Activated gamma-delta T cell treated with Interleukin-2 at 50 U/mL for 16 hours (primary cell): Measurements from ENCODE around the gene FOXRED2.
"Not testable (repeated sequence)": the region's sequence is repeated elsewhere in the genome, so short reads cannot be mapped to it uniquely, and the experiment has no call there.

Experiments
- DNase-seq: peaks from one replicate; pipeline ENCODE4 v3.0.0-alpha.2; 2020

FOXRED2 gene

DNA sequence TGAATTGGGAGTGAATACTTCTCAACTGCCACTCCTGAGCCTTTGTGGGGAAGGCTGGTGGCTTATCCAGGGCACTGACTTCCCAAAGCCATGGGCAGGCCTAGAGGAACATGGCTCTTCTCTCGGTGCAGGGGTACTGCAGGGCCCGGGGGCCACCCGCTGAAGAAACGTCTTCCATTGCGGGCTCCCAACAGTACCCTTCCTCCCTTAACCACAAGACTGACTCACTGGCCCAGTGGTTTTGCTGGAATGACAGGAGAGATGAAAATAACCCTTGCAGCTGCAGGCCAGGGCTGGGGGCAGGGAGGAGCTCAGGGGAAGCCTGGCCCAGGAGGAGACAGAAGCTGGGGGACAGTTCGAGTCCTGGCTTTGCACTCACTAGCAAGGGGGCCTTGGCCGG, 38.9 kb downstream of the FOXRED2 start:
- DNase-seq: no peak

DNA sequence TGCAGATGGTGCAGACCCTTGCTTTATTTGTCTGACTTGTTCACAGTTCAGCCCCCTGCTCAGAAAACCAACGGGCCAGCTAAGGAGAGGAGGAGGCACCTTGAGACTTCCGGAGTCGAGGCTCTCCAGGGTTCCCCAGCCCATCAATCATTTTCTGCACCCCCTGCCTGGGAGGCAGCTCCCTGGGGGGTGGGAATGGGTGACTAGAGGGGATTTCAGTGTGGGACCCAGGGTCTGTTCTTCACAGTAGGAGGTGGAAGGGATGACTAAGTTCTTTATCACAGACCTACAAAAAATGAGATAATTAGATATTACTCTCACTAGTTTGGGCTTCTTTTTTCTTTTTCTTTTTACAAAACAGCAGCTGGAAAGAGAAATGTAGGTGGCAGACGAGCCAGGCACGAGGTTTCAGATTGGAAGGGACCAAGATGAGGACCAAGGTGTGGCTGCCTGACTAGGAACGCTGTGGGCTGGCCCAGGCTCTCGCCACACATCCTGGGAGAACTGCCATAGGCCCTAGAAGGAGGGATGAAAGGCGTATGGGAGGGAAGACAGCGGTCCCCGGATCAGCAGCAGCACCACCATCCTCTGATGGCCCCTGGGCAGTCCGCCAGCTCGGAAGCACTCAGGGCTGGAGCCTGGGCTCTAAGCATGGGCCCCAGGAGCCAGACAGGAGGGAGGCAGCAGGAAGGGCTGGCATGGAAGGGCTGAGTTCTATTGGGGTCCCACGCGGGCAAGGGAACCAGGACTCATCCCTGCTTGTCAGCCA, 39.6 kb downstream of the FOXRED2 start:
- no peak for DNase-seq

DNA sequence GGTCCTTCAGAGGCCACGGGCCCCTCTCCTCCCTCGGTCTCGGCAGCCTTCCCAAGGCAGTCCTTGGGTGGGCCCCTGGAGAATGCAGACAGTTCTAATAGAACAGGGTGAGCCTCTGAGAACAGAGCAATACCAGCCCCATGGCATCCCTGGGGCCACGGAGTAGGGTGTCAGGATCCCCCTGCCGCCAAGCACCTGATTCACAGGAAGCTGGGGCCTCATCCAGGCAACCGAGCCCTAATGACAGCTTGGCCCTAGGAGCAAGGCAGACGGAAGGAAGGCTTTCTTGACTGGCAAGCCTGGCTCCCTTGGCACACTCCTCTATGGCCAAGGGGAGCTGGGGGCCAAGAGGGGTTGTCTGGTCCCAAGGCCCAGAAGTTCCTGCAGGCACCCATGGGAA, 40.6 kb downstream of the FOXRED2 start:
- no peak for DNase-seq

DNA sequence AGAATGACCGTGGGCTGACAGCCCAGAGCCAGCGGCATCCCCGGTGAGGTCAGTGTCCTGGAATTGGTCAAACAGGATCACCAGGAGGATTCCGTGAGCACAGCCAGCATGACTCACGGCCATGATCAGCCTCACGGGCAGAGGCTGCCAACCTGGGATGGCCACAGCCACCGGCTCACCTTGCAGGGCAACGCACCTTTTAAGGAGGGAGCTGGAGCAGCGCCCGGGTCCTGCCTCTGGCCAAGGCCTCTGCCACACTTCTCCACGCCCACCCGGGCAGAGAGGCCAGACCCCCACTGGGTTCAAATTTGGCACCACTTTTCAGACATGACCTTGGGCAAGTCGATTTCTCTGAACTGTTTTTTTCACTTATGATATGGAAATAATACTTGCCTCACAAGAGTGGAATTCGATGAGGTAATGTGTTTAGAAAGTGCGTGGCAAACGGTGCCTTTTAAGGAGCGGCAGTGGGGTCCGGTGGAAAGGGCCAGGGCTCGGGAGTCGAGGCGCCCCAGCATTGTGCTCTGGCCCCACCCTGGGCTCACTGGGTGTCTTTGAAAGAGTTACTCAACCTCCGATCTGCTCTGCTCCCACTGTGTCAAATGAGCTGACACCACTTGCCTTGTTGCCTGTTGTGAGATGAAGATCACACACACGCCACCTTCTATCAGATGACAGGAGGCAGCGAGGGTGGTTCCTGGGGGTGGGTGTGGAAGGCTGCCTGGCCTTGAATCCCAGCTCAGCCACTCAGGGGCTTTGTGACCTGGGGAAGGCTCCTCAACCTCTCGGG, 41.4 kb downstream of the FOXRED2 start:
- DNase-seq: no peak

DNA sequence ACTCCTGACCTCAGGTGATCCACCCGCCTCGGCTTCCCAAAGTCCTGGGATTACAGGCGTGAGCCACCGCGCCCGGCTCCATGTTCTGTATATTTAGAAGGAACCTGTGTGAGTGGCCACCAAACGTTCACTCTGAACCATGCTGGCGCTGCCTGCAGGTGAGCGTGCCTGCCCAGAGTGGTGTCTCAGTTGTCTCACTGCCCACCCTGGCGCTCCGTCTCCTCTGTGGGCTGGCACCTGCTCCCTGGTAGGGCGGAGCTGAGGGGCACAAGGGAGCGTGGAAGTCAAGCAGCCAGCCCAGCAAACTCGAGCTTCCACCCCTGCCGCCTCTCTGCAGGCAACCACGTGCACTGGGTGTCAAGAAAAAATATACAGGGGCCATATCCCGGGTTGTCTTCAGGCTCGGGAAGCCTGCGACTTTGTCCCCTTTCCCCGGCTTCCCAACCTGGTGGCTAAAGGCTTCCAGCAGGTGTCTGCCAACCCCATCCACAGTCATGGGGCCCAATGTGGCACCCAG, 42.1 kb downstream of the FOXRED2 start:
- DNase-seq: no peak

DNA sequence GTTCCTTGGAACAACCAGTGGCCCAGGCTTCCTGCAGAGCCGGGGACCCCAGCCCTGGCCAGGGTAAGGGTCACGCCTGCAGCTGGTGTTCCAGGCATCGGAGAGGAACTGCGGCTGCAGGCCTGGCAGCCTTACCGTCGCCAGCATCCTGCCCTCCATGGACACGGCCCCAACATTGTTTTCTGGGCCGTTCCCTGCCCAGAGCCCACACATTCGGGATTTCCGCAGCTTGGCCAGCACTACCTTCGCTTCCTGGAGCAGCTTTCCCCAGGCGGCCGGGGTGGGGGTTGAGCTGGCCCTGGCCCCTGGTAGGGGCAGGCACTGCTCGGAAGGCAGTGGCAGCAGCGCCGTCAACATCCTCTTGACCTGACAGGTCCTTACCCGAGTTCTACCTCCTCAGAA, 43.1 kb downstream of the FOXRED2 start:
- no peak for DNase-seq

DNA sequence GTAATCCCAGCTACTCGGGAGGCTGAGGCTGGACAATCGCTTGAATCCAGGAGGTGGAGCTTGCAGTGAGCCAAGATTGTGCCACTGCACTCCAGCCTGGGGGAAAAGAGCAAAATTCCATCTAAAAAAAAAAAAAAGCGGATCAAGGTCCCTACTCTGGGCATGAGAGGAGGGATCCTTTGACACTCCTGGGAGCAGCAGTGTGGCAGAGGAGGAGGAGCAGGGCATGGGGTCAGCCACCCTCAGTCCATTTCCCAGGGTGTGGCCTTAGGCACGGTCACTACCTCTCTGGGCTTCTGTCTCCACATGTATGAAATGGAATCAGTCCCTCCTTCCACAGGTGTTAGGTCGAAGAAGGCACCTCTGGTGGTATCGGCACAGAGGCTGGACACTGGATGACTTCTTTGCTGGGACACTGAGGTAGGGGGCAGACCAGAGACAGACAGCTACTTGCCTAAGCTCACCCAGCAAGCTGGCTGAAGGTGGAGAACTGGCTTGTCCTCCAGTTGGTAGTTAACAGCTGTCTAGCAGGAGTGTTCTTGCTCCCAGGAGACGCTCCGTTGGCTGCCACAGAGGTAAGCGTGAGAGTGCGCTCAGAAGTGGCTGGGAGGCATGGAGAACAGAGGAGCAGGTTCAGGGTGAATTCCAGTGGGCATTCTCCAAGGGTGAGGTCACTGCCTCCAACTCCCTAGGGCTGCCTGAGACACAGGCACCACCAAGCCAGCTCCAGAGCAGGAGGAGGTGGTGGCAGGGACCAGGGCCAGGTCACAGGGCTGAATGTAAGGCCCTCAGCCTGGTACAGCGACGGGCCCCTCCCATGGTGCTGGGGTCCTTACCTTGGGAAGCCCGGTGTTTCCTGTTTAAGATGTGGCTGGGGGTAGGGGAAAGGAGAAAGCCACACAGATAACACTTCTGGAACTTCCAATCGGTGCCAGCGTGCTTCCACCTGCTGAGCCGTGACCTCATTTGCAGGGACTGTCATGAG, 44.9 kb downstream of the FOXRED2 start:
- DNase-seq: no peak

DNA sequence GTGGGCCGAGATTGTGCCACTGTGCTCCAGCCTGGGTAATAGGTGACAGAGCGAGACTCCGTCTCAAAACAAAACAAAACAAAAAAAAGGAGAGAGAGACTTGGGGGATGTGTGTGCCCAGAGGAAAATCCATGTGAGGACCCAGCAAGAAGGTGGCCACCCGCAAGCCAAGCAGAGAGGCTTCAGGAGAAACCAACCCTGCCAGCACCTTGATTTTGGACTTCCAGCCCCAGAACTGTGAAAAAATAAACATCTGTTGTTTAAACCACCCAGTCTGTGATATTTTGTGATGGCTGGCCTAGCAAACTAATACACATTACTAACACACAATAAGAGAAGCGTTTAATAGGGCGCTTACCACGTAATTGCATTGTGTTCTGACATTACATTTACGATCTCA, 46.6 kb downstream of the FOXRED2 start:
- no peak for DNase-seq

DNA sequence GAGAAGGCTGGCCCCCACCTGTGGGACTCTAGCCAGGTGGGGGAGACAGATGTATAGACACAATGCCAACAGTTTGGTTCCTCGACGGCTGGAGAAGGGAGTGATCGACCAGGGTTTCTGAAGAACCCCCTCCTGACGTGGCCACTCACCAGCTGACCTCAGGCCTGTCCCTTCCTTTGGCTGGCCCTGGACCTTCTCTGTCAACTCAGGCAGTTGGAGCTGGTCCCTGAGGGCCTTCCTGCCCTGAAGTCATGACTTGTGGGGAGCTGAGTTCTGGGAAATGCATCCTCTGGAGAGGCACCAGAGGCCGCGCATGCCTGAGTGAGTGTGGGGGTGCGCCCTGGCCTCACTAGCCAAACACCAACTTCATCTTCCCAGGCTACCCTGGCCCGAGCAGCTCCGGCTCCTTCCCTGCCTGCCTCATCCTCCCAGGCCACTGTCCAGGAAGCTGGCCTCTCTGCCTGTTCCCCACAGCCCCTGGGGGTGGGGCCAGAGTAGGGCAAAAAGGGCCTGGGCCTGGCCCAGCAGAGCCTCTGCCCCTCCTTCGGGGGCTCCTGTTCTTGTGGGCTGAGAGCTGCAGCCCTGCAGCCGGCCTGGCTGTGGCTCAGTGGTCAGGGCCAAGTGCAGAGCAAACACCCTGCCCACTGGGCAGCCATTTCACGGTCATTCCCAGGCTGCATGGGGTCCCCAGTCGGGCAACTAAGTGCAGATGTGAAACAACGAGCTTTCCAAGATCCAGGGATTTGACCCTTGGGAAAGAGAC, 49.0 kb downstream of the FOXRED2 start:
- no peak for DNase-seq

DNA sequence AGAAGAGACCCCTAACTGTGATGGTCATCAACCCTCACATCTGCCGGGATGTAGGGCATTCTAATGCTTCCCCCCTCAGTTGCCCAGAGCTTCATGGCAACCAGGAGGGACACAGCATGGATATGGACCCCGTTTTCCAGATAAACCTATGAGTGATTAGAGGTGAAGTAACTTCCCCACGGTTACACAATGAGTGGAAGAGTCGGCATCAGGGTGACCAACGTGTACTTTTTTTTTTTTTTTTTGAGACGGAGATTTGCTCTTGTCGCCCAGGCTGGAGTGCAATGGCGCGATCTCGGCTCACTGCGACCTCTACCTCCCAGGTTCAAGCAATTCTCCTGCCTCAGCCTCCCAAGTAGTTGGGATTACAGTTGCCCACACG, 50.4 kb downstream of the FOXRED2 start:
- no peak for DNase-seq

DNA sequence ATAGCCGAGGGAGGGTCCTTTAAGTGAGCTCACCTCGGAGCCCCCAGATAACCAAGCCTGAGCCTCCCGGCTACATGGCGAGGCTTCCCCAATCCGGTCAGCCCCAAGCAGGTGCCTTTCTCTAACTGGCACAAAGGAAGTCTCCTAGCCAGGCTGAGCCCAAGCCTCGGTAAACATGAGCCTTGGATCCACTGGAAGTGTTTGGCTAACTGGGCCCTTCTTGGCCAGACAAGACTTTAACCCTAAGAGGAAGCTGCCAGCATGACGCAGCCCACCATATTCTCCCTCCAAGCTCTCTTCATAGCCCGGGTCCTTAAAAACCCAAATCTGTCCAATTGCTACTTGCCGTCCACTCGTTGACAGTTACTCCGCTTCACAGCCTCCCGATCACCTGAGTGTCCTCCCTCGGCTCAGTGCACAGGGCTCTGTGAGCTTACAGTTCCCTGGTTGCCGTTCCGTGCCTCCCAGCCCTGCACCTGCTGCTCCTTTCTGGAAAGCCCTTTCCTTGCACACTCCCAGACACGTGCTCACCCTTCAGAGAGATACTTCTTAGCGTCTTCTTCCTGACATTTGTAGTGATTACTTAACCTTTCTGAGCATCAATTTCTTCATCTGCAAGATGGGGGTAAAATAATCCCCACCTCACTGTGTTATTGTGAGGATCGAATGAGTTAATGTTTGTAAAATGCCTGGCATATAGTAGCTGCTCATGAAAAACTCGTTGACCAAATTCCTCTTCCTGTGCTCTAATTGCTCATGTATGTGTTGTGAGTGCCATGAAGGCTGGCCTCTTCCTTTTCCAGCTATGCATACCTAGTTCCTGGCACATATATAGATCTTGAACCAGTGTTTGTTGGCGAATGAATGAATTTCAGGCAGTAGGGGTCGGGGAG, 51.0 kb downstream of the FOXRED2 start:
- no peak for DNase-seq

DNA sequence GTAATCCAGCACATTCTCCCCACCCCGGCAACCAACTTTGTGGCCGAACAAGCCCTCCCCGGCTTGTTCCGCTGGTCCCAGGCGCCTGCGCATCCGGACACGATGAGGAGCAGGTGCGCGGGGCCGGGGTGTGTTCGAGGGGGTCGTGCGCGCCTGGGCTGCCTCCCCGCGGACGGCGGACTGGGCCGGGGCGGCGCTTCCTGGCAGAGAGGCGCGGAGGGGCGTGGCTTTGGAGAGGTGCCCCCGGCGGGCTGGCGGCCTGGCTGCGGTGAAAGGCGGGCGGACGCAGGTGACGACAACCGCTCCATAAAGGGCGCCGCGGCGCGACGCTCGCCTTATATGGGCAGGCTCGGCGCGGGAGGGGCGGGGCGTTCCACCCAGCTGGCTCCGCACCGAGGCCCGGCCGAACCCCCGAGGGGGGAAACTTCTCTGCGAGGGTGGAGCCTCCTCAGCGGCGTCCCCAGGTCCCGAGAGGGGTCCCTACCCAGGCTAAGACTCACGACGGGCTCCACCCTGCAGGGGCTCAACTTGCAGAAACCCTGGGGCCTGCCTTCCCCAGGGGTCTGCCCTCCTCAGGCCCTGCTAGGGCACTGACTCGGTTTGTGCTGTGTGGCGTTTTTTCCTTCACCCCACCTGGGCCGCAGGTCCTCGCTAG, 51.8 kb downstream of the FOXRED2 start:
- DNase-seq: peak; percentile 94

DNA sequence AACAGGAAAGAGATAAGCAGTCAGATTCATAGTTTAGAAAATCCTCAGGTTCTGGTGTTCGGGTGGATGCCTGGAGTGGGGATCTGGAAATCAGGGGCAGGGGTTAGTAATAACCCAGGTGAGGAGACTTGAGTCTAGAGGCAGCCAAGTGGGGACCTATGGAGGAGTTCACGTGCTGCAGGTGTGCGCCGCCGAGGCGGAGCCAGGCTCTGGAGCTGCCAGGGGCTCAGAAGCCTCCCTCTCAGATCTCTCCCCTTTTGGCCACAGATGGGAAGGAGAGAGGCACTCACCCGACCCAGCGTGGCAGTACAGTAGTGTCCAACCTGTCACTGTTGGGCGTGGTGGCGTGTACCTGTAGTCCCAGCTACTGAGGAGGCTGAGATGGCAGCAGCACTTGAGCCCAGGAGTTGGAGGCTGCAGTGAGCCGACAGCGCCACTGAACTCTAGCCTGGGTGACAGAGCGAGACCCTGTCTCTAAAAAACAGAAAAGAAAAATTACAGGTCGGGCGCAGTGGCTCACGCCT, 52.9 kb downstream of the FOXRED2 start:
- no peak for DNase-seq

DNA sequence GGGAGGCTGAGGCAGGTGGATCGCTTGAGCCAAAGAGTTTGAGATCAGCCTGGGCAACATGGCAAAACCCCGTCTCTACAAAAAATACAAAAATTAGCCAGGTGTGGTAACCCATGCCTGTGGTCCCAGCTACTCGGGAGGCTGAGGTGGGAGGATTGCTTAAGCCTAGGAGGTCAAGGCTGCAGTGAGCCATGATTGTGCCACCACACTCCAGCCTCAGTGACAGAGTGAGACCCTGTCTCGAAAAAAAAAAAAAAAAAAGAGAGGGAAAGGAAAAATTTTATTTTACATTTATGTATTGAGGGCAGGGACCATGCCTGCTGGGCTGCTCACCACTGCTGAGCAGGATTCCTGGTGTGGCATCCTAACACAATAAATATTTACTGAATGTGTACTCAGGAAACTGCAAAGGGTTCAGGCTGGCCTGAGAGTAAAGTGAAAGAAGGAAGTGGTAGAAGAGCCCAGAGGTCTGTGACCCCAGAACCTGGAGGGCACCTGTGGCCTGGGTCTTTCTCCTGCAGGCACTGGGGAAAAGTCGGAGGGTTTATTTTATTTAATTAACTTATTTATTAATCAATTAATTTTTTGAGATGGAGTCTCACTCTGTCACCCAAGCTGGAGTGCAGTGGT, 53.7 kb downstream of the FOXRED2 start:
- DNase-seq: not testable (repeated sequence)

DNA sequence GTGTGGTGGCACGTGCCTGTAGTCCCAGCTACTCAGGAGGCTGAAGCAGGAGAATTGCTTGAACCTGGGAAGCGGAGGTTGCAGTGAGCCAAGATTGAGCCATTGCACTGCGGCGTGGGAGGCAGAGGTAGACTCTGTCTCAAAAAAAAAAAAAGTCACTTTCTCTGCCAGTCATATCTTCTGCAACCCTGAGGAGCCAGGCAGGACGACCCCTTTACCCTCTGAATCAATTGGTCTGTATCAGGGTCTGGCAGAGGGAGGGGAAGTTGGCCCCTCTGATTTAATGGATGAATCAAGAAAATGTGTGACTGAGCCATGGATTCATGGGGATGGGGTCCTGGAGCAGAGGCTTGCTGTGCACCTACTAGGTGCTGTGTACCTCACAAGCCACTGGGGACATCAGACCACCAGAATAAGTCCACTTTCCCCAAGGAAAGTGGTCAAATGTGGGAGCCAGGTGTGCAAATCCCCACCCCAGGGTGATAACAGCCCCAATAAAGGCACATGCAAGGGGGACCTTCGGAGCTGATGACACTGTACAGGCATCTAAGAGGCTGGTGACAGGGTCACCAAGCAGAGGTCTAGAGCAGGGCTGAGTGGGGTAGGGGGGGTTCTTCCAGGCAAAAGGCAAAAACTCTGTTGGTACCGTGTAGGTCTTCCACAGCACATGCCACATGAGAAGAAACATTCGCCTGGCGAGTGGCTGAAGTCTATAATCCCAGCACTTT, 54.4 kb downstream of the FOXRED2 start:
- DNase-seq: no peak

DNA sequence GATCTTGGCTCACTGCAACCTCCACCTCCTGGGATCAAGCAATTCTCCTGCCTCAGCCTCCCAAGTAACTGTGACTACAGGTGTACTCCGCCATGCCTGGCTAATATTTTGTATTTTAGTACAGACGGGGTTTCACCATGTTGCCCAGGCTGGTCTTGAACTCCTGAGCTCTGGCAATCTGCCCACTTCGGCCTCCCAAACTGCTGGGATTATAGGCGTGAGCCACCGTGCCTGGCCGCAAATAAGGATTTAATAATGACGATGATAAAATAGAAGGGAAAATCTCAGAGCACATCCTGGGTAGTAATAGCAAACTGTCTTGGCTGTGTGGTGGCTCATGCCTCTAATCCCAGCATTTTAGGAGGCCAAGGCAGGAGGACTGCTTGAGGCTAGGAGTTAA, 55.9 kb downstream of the FOXRED2 start:
- DNase-seq: not testable (repeated sequence)

DNA sequence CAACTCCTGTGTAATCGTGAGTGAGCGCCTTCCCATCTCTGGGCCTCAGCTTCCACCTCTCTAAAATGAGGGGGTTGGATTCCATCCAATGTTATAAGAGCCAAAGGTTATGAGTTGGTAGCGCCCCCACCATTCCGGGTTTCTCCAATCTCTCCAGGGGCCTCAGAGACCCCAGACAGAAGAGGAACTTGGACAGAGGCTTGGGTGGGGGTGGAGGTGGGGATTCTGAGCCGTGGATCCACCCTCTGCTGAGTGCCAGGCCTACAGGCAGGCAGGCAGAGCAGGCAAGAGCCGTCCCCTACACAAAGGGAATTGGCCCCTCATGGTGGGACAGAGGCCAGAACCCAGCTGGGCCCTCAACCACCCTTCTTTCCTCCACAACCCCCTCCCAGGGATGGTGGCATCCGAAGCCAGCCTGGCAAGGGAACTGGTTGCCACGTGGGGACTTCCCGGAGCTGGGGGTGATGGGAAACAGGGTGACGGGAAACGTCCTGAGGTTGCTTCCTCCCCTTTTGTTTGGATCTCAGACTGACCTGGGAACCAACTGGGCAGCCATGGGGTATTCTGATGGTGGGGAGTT, 57.2 kb downstream of the FOXRED2 start:
- DNase-seq: no peak

DNA sequence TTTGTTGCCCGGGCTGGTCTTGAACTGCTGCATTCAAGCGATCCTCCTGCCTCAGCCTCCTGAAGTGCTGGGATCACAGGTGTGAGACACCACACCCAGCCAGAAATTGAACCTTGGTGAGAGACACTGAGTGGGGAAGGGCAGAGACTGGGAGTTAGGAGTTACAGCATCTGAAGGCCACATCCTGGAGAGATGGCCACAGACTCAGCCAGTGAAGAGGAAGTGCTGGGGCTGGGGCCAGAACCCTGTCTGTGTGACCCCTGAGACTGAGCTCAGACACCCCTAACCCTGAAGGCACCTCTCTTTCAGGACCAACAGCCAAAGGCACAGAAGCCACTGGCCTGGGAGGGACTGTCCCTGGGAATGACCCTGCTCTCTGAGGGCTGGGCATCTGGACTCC, 59.2 kb downstream of the FOXRED2 start:
- DNase-seq: no peak
